Natural killer cell (primary cell): ENCODE data around the gene LRSAM1. TPM values are rescaled to one million over a fixed set of nuclear protein-coding genes. Genes with fewer than 3 reads are reported as not detected.
A peak's percentile ranks its signal among the peaks of the same experiment; 100 is the strongest.

Source experiments
- ATAC-seq, 3 donors: fragments of 150-1000 bp in 2 of 3; fragments of 200-7000 bp in 1 of 3; cut with Tn5 transposase; 1 replicate in 1 of 3; 2 replicates in 2 of 3; pipeline ENCODE4 v1.10.0; 2021; ENCODE audit warnings: mild to moderate bottlenecking in 2 of 3, moderate library complexity in 2 of 3
- DNase-seq, 2 donors: peaks; one replicate each; pipeline versions ENCODE4 v3.0.0 to v3.0.0-alpha.2; 2013 to 2021; ENCODE audit warnings: mixed read lengths in 1 of 2
- H3K27ac ChIP-seq: one replicate; pipeline ENCODE4 v1.5.1; 2013; ENCODE audit warnings: mild to moderate bottlenecking, low read length
- H3K27me3 ChIP-seq: one replicate; pipeline ENCODE4 v1.6.1; 2013; ENCODE audit warnings: low read length; ENCODE audit not compliant: control insufficient read depth, insufficient read depth
- H3K36me3 ChIP-seq: one replicate; pipeline ENCODE4 v1.6.1; 2013; ENCODE audit warnings: low read length; ENCODE audit not compliant: control insufficient read depth, insufficient read depth
- H3K4me1 ChIP-seq: one replicate; pipeline ENCODE4 v1.6.1; 2013; ENCODE audit warnings: low read length; ENCODE audit not compliant: control insufficient read depth, insufficient read depth
- H3K4me3 ChIP-seq: one replicate; pipeline ENCODE4 v1.5.1; 2013; ENCODE audit warnings: low read length
- H3K9me3 ChIP-seq: one replicate; pipeline ENCODE4 v1.6.1; 2013; ENCODE audit warnings: low read length; ENCODE audit not compliant: control insufficient read depth, insufficient read depth
- H3K27ac Mint-ChIP-seq, 2 donors: one replicate each; pipeline ENCODE4 v1.8.0; 2022; ENCODE audit warnings: mild to moderate bottlenecking in 2 of 2, mixed read lengths in 2 of 2, moderate library complexity in 1 of 2
- H3K27me3 Mint-ChIP-seq, 2 donors: one replicate each; pipeline ENCODE4 v1.8.0; 2022; ENCODE audit warnings: low read depth in 2 of 2, mixed read lengths in 2 of 2
- H3K36me3 Mint-ChIP-seq: one replicate; pipeline ENCODE4 v1.8.0; 2022; ENCODE audit warnings: mixed read lengths
- H3K4me1 Mint-ChIP-seq, 2 donors: one replicate each; pipeline ENCODE4 v1.8.0; 2022; ENCODE audit warnings: mixed read lengths in 2 of 2
- H3K4me3 Mint-ChIP-seq: one replicate; pipeline ENCODE4 v1.8.0; 2022; ENCODE audit warnings: mild to moderate bottlenecking, moderate library complexity, mixed read lengths
- H3K9me3 Mint-ChIP-seq, 2 donors: one replicate each; pipeline ENCODE4 v1.8.0; 2022; ENCODE audit warnings: mixed read lengths in 2 of 2
- WGBS: methylation state at CpG from one replicate; pipeline ENCODE4 v1.1.7; 2013; ENCODE audit warnings: missing lambda C conversion rate; ENCODE audit not compliant: insufficient coverage; 5-methylcytosine and 5-hydroxymethylcytosine counted together
- intact Hi-C: fragments of 100-400 bp; cut with micrococcal nuclease; formaldehyde crosslinking; loops from one replicate; pipeline ENCODE4 v1.14.2; 2022
- total RNA-seq, 4 donors: library from RNA; stranded (reverse); fragments of 120-200 nt in 1 of 4; gene quantifications; one replicate each; pipeline versions ENCODE4 v1.2.3 to v1.2.4, GENCODE V29; 2013 to 2022
- TF ChIP-seq, protein P1 (sequence below): fragments of 200-600 bp; IDR thresholded peaks from one replicate; pipeline ENCODE4 v1.8.0; 2022; ENCODE audit warnings: antibody characterized with exemption

LRSAM1 gene
- total RNA-seq, 3 donors from 2014 or later (not counting 1 experiment from before 2014, with no cell fraction given) = 17.4 to 24.6 (median 20.7) TPM

DNA sequence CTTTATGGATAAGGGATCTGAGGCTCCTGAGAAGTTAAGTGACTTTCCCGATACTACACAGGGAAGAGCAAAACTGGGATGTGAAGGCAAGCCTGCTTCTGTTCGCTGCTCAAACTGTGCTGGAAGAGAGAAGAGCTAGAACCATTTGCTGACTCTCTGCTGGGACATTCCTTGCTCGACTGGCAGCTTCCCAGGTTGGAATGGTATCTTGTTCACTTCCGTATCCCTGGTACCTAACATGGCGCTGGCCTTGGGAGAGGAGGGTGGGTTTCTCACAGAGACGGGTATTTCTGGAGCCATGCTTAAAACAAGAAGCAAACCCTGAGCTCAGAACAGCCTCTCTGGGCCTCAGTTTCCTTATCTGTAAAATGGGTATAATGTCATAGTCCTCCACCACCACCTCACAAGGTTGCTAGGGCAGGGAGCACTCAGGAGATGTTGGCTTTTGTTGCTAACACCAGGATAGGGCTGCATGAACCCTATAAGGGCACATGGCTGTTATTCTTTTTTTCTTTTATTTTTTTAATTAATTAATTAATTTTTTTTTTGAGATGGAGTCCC is 92.7 kb downstream of the LRSAM1 start:
- peaks cover 12% of the 10 kb centered on the region for H3K4me1 ChIP-seq
- Mint-ChIP-seq H3K36me3 (no peaks in the 10 kb centered on the region), H3K9me3 (no peaks in the 10 kb centered on the region), H3K4me1 (peaks cover 0 to 13% of the 10 kb centered on the region in 2 donors), H3K4me3 (no peak overlapping the region), H3K27me3 (peaks cover 0 to 4% of the 10 kb centered on the region in 2 donors), H3K27ac (peak overlapping the region in 1 of 2 donors; percentile 10)
- intact Hi-C loops = no loop called here
- 97% methylated on average over 5 of the region's 6 CpGs for WGBS
- no peaks in the 10 kb centered on the region for H3K9me3 ChIP-seq
- H3K36me3 ChIP-seq = no peaks in the 10 kb centered on the region
- no peak overlapping the region for H3K27ac ChIP-seq
- no peaks in the 10 kb centered on the region for H3K27me3 ChIP-seq
- ATAC-seq (no peak), DNase-seq (no peak)
- TF ChIP-seq, protein P1, sequence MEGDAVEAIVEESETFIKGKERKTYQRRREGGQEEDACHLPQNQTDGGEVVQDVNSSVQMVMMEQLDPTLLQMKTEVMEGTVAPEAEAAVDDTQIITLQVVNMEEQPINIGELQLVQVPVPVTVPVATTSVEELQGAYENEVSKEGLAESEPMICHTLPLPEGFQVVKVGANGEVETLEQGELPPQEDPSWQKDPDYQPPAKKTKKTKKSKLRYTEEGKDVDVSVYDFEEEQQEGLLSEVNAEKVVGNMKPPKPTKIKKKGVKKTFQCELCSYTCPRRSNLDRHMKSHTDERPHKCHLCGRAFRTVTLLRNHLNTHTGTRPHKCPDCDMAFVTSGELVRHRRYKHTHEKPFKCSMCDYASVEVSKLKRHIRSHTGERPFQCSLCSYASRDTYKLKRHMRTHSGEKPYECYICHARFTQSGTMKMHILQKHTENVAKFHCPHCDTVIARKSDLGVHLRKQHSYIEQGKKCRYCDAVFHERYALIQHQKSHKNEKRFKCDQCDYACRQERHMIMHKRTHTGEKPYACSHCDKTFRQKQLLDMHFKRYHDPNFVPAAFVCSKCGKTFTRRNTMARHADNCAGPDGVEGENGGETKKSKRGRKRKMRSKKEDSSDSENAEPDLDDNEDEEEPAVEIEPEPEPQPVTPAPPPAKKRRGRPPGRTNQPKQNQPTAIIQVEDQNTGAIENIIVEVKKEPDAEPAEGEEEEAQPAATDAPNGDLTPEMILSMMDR = no peak
- no peak overlapping the region for H3K4me3 ChIP-seq

DNA sequence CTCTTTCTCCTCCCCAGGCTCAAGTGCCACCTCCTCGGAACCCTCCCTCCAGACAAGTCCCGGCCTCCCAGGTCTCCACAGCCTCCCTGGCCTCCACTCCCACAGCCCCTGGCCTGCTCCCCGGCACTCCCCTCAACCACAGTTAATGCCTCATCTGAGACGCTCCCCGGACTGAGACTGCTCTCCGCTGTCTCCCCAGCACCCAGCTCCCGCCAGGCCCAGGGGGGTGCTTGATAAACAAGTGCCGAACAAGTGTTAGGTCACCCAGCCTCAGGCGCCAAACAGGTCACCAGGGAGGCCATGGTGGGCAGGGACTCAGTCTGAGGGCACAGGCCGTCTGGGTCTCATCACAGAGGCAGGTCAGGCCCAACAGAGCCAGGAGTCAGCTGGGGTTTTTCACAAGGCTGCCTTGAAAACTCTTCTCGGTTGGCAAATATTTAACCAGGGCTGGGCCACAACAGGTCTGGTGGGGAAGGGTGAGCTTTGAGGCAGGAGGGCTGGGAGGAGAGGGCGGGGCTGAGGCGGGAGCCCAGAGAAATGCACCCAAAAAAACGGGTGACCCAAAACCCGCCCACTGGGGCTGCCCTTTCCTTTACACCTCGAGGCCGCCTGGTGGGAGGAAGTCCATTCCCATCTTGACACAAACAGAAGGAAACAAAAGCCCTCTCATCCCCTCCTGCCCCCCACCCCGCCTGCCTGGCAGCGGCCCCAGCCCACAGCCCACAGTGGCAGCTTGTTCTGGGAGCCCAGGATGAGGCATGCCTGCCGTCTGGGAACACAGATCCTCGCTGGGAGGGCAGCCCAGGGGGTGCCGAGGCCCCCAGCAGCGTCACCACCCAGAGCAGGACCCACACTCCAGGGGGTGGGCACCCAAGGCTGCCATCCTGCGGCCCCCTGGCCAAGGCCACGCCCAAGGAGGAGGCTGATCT is 94.2 kb downstream of the LRSAM1 start:
- peaks cover 0 to 18% of the 10 kb centered on the region in 2 donors for H3K4me1 Mint-ChIP-seq
- DNase-seq = no peak
- Histone ChIP-seq H3K27me3 (no peaks in the 10 kb centered on the region), H3K27ac (no peak overlapping the region), H3K9me3 (no peaks in the 10 kb centered on the region), H3K4me3 (no peak overlapping the region), H3K36me3 (no peaks in the 10 kb centered on the region), H3K4me1 (peaks cover 12% of the 10 kb centered on the region)
- H3K4me3 Mint-ChIP-seq = no peak overlapping the region
- H3K27ac Mint-ChIP-seq = peak overlapping the region in 1 of 2 donors; percentile 33
- no peaks in the 10 kb centered on the region for H3K36me3 Mint-ChIP-seq
- peaks cover 0 to 6% of the 10 kb centered on the region in 2 donors for H3K27me3 Mint-ChIP-seq
- 58% methylated on average over 25 of the region's 25 CpGs for WGBS
- no peaks in the 10 kb centered on the region for H3K9me3 Mint-ChIP-seq
- intact Hi-C loops = no loop called here
- ATAC-seq = no peak
- TF ChIP-seq, protein P1 = no peak

DNA sequence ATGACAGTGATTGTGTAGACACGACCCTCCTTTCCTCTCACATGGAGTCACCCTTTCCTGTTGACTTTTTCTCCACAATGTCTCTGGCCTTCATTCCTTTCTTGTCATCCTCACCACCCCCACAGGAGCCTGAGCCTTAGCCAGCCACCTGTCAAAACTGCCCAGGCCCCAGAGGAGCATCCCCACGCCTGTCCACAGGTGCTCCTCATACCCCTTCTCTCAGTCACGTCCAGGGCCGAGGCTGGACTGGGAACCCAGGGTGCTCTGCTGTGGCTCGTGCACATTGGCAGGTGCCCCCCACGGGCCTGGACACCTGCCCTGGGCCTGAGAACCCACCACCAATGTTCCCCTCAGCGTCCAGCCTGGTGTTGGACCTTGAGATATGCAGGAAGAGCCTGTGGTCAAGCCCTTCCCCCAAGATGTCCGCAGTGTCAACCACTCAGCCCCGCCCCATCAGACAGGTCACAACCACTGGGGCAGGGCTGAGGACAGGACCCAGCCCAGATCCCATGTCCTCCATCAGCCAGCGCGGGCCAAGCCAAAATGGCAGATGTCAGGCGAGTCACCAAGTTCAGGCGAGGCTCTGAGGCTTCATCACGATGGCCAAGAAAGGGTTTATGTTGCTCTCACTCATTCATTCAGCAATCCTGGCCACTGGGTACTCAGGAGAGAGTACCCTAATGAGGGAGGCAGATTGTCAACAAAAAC is 95.0 kb downstream of the LRSAM1 start:
- Mint-ChIP-seq H3K9me3 (no peaks in the 10 kb centered on the region), H3K4me3 (no peak overlapping the region), H3K27ac (peak overlapping the region in 1 of 2 donors; percentile 33), H3K27me3 (peaks cover 0 to 6% of the 10 kb centered on the region in 2 donors), H3K36me3 (no peaks in the 10 kb centered on the region), H3K4me1 (peaks cover 0 to 18% of the 10 kb centered on the region in 2 donors)
- Histone ChIP-seq H3K9me3 (no peaks in the 10 kb centered on the region), H3K27me3 (no peaks in the 10 kb centered on the region), H3K27ac (no peak overlapping the region), H3K4me3 (no peak overlapping the region), H3K4me1 (peaks cover 12% of the 10 kb centered on the region), H3K36me3 (no peaks in the 10 kb centered on the region)
- WGBS = 78% methylated on average over 14 of the region's 14 CpGs
- no peak for DNase-seq
- TF ChIP-seq, protein P1 = no peak
- intact Hi-C loops = no loop called here
- ATAC-seq = peak in 1 of 3 donors; percentile 62
